DMS53 (cell line): ENCODE results near the gene ADAP2.
"Not testable (repeated sequence)": the region's sequence is repeated elsewhere in the genome, so short reads cannot be mapped to it uniquely, and the experiment has no call there.

Source experiments
- DNase-seq: peaks from one replicate; lab custom pipeline; 2025; lab: John Stamatoyannopoulos, UW

ADAP2 gene

GRCh38 chr17:30929861-30930260 lies 8.1 kb downstream of the ADAP2 start:
- not testable (repeated sequence) for DNase-seq

- no peak for DNase-seq
Observed at GRCh38 chr17:30930495-30930894, 8.8 kb downstream of the ADAP2 start.

GRCh38 chr17:30931582-30931981 lies 9.8 kb downstream of the ADAP2 start:
- not testable (repeated sequence) for DNase-seq

GRCh38 chr17:30933966-30934365 lies 12.2 kb downstream of the ADAP2 start:
- DNase-seq = no peak

- no peak for DNase-seq
Observed at GRCh38 chr17:30939051-30939689, 17.4 kb downstream of the ADAP2 start.

GRCh38 chr17:30942308-30943079 lies 20.7 kb downstream of the ADAP2 start:
- DNase-seq = no peak

- DNase-seq = no peak
Observed at GRCh38 chr17:30947796-30948195, 26.1 kb downstream of the ADAP2 start.

GRCh38 chr17:30950189-30950588 lies 28.4 kb downstream of the ADAP2 start:
- DNase-seq = no peak

- peak; percentile 94 for DNase-seq
Observed at GRCh38 chr17:30950669-30951399, 29.1 kb downstream of the ADAP2 start.

GRCh38 chr17:30952638-30953393 lies 31.1 kb downstream of the ADAP2 start:
- DNase-seq = no peak

- DNase-seq = no peak
Observed at GRCh38 chr17:30954046-30954830, 32.5 kb downstream of the ADAP2 start.

GRCh38 chr17:30956764-30957374 lies 35.1 kb downstream of the ADAP2 start:
- DNase-seq = no peak

GRCh38 chr17:30957741-30958140 lies 36.0 kb downstream of the ADAP2 start:
- peak; percentile 50 for DNase-seq

- no peak for DNase-seq
Observed at GRCh38 chr17:30958187-30958586, 36.4 kb downstream of the ADAP2 start.

- DNase-seq = peak; percentile 22
Observed at GRCh38 chr17:30961209-30962188, 39.8 kb downstream of the ADAP2 start.

GRCh38 chr17:30964312-30964711 lies 42.6 kb downstream of the ADAP2 start:
- DNase-seq = not testable (repeated sequence)

- no peak for DNase-seq
Observed at GRCh38 chr17:30964876-30965275, 43.1 kb downstream of the ADAP2 start.

GRCh38 chr17:30965686-30966085 lies 43.9 kb downstream of the ADAP2 start:
- no peak for DNase-seq

- not testable (repeated sequence) for DNase-seq
Observed at GRCh38 chr17:30967911-30968310, 46.2 kb downstream of the ADAP2 start.
